GM23338 (cell line): ENCODE data around the gene KDM4B. TPM values are rescaled to one million over a fixed set of nuclear protein-coding genes. Genes with fewer than 3 reads are reported as not detected.

Experiments
- ATAC-seq: fragments of 200-7000 bp; cut with Tn5 transposase; 3 replicates; pipeline ENCODE4 v1.9.1; 2020
- DNase-seq: peaks from one replicate; pipeline ENCODE4 v3.0.0-alpha.2; 2015; ENCODE audit warnings: low spot score
- H2AFZ ChIP-seq: fragments of 200-600 bp; sonication (generic); 2 replicates; pipeline ENCODE4 v1.8.0; 2016; ENCODE audit warnings: antibody characterized with exemption, mild to moderate bottlenecking, moderate library complexity
- H3F3A ChIP-seq: fragments of 200-600 bp; sonication (generic); replicated peaks from 2 replicates; pipeline ENCODE4 v1.8.0; 2017; ENCODE audit warnings: antibody characterized with exemption, mixed run types, low read depth
- H3K27ac ChIP-seq: fragments of 200-600 bp; sonication (generic); 2 replicates; pipeline ENCODE4 v1.6.1; 2016; ENCODE audit warnings: low read depth
- H3K27me3 ChIP-seq: fragments of 200-600 bp; sonication (generic); 2 replicates; pipeline ENCODE4 v1.8.0; 2016; ENCODE audit warnings: mild to moderate bottlenecking, mixed run types, moderate library complexity; ENCODE audit not compliant: insufficient read depth
- H3K36me3 ChIP-seq: fragments of 200-600 bp; sonication (generic); 2 replicates; pipeline ENCODE4 v1.8.0; 2016; ENCODE audit warnings: mild to moderate bottlenecking; ENCODE audit not compliant: insufficient read depth
- H3K4me1 ChIP-seq: fragments of 200-600 bp; sonication (generic); 2 replicates; pipeline ENCODE4 v1.8.0; 2016; ENCODE audit warnings: mild to moderate bottlenecking, moderate library complexity; ENCODE audit not compliant: insufficient read depth
- H3K4me2 ChIP-seq: fragments of 200-600 bp; sonication (generic); 2 replicates; pipeline ENCODE4 v1.7.1; 2017; ENCODE audit warnings: mixed run types
- H3K4me3 ChIP-seq: fragments of 200-600 bp; sonication (generic); 2 replicates; pipeline ENCODE4 v1.6.1; 2016; ENCODE audit warnings: mixed run types
- H3K79me2 ChIP-seq: fragments of 200-600 bp; sonication (generic); replicated peaks from 2 replicates; pipeline ENCODE4 v1.8.0; 2017; ENCODE audit warnings: mild to moderate bottlenecking; ENCODE audit not compliant: insufficient read depth
- H3K9me2 ChIP-seq: fragments of 200-600 bp; sonication (generic); 2 replicates; pipeline ENCODE4 v1.8.0; 2017; ENCODE audit not compliant: insufficient read depth
- H4K20me1 ChIP-seq: fragments of 200-600 bp; sonication (generic); replicated peaks from 2 replicates; pipeline ENCODE4 v1.8.0; 2017; ENCODE audit warnings: mild to moderate bottlenecking; ENCODE audit not compliant: insufficient read depth
- H3K27ac Mint-ChIP-seq: 2 replicates; pipeline ENCODE4 v1.8.0; 2020; ENCODE audit warnings: inconsistent platforms, mild to moderate bottlenecking, moderate library complexity, mixed read lengths
- H3K27me3 Mint-ChIP-seq: 3 replicates; pipeline ENCODE4 v1.8.0; 2022; ENCODE audit warnings: low read depth, mild to moderate bottlenecking, moderate library complexity, mixed read lengths, inconsistent platforms; ENCODE audit not compliant: insufficient read depth, poor library complexity
- H3K36me3 Mint-ChIP-seq: 3 replicates; pipeline ENCODE4 v1.8.0; 2021; ENCODE audit warnings: low read depth, mild to moderate bottlenecking, inconsistent platforms, moderate library complexity, mixed read lengths
- H3K4me1 Mint-ChIP-seq: 3 replicates; pipeline ENCODE4 v1.8.0; 2020; ENCODE audit warnings: mild to moderate bottlenecking, inconsistent platforms, mixed read lengths
- H3K4me3 Mint-ChIP-seq: 3 replicates; pipeline ENCODE4 v1.8.0; 2021; ENCODE audit warnings: moderate library complexity, mild to moderate bottlenecking, inconsistent platforms, mixed read lengths
- H3K9me3 Mint-ChIP-seq: 3 replicates; pipeline ENCODE4 v1.8.0; 2020; ENCODE audit warnings: moderate library complexity, mild to moderate bottlenecking, inconsistent platforms, mixed read lengths
- CREB1 ChIP-seq: fragments of 250-450 bp; sonication (Bioruptor Pico); IDR thresholded peaks from 2 replicates; pipeline ENCODE4 v1.5.0; 2020; ENCODE audit warnings: low read depth, mild to moderate bottlenecking, moderate library complexity
- CTCF ChIP-seq, 2 experiments: fragments of 200-600 bp in 1 of 2; sonication (generic) in 1 of 2; conservative IDR thresholded peaks; 2 replicates each; pipeline versions ENCODE4 v1.5.1 to v1.6.1; 2016 to 2017; ENCODE audit warnings: antibody characterized with exemption in 2 of 2, low read depth in 2 of 2, mild to moderate bottlenecking in 2 of 2, moderate library complexity in 1 of 2
- ETS1 ChIP-seq: IDR thresholded peaks from 2 replicates; pipeline ENCODE4 v1.6.1; 2016; ENCODE audit warnings: antibody characterized with exemption
- EZH2 ChIP-seq: fragments of 200-600 bp; sonication (generic); IDR thresholded peaks from one replicate; pipeline ENCODE4 v1.8.0; 2017; ENCODE audit warnings: antibody characterized with exemption, mild to moderate bottlenecking, low read depth; ENCODE audit not compliant: unreplicated experiment
- EZH2phosphoT487 ChIP-seq: fragments of 200-600 bp; sonication (generic); IDR thresholded peaks from one replicate; pipeline ENCODE4 v1.8.1; 2018; ENCODE audit warnings: antibody characterized with exemption; ENCODE audit not compliant: unreplicated experiment
- JUNB ChIP-seq: IDR thresholded peaks from one replicate; pipeline ENCODE4 v1.6.1; 2016; ENCODE audit warnings: antibody characterized with exemption; ENCODE audit not compliant: unreplicated experiment
- NANOG ChIP-seq: IDR thresholded peaks from 2 replicates; pipeline ENCODE4 v1.6.1; 2016; ENCODE audit warnings: antibody characterized with exemption, borderline replicate concordance
- POLR2AphosphoS5 ChIP-seq: IDR thresholded peaks from 2 replicates; pipeline ENCODE4 v1.6.1; 2016; ENCODE audit warnings: antibody characterized with exemption, low read depth
- REST ChIP-seq: IDR thresholded peaks from one replicate; pipeline ENCODE4 v1.6.1; 2018; ENCODE audit warnings: antibody characterized with exemption; ENCODE audit not compliant: unreplicated experiment
- STAT1 ChIP-seq: IDR thresholded peaks from one replicate; pipeline ENCODE4 v1.6.1; 2016; ENCODE audit warnings: antibody characterized with exemption; ENCODE audit not compliant: unreplicated experiment
- ZNF114 ChIP-seq: fragments of 250-450 bp; sonication (Bioruptor Pico); IDR thresholded peaks from 2 replicates; pipeline ENCODE4 v1.5.0; 2020; ENCODE audit warnings: mild to moderate bottlenecking, moderate library complexity
- ZNF331 ChIP-seq: fragments of 250-450 bp; sonication (Bioruptor Pico); IDR thresholded peaks from 2 replicates; pipeline ENCODE4 v1.5.0; 2020; ENCODE audit warnings: low read depth, mild to moderate bottlenecking, moderate library complexity
- ZNF462 ChIP-seq: fragments of 250-450 bp; sonication (Bioruptor Pico); IDR thresholded peaks from 2 replicates; pipeline ENCODE4 v1.5.0; 2020; ENCODE audit warnings: mild to moderate bottlenecking, moderate library complexity
- polyA plus RNA-seq: library from polyadenylated mRNA; unstranded; fragments of >200 nt; fragmentation: Nextera tagmentation; extraction: Ambion mirVana; gene quantifications from 2 replicates; pipeline ENCODE4 v1.2.1, GENCODE V29; 2016
- total RNA-seq: library from RNA; depleted of rRNA; stranded (reverse); fragments of >200 nt; shearing (Covaris generic); gene quantifications from 2 replicates; pipeline ENCODE4 v1.2.3, GENCODE V29; 2014

The KDM4B gene
- total and polyA plus RNA-seq, 2 experiments from 2014 or later = 9.1 to 27.6 TPM

DNA sequence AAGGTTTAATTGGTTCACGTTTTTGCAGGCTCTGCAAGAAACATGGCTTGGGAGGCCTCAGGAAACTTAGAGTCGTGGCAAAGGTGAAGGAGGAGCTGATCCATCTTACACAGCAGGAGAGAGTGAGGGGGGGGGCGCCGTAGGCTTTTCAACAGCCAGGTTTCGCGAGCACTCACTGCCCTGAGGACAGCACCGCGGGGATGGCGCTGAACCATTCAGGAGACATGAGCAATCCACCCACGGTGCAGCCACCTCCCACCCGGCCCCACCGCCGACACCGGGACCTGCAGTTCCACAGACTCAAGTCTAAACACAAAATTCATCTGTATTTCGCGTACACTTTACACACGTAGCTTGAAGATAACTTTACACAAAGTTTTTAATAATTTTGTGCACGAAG, 73.6 kb downstream of the KDM4B start:
- no peak overlapping the region for H3K27ac Mint-ChIP-seq
- H3K9me3 Mint-ChIP-seq = no peaks in the 10 kb centered on the region
- H3K79me2 ChIP-seq = no peaks in the 10 kb centered on the region
- no peaks in the 10 kb centered on the region for H3K4me1 ChIP-seq
- no peak overlapping the region for H3K4me2 ChIP-seq
- DNase-seq (no peak), ATAC-seq (no peak)
- peaks cover 9% of the 10 kb centered on the region for H4K20me1 ChIP-seq
- H3K4me3 ChIP-seq = no peak overlapping the region
- H3F3A ChIP-seq = no peaks in the 10 kb centered on the region
- H3K9me2 ChIP-seq = no peaks in the 10 kb centered on the region
- H3K27me3 ChIP-seq = no peaks in the 10 kb centered on the region
- peaks cover 6% of the 10 kb centered on the region for H3K27me3 Mint-ChIP-seq
- H3K36me3 Mint-ChIP-seq = peaks cover 14% of the 10 kb centered on the region; the same call in 1 of the 3 replicates
- no peak overlapping the region for H2AFZ ChIP-seq
- no peaks in the 10 kb centered on the region for H3K36me3 ChIP-seq
- H3K4me1 Mint-ChIP-seq = peaks cover 3% of the 10 kb centered on the region; the same call in 1 of the 3 replicates
- 0 out of 2 replicates have a peak overlapping the region, but pooled peaks have one; percentile 55 for H3K27ac ChIP-seq
- TF ChIP-seq POLR2AphosphoS5 (no peak), ETS1 (no peak), ZNF331 (CRISPR knock-in tag) (no peak), STAT1 (no peak), JUNB (no peak), ZNF462 (CRISPR knock-in tag) (no peak), EZH2phosphoT487 (no peak), CREB1 (CRISPR knock-in tag) (no peak), ZNF114 (no peak), CTCF (conservative IDR thresholded peaks at IDR 0.05; ENCODE audit: low read depth in 2 of 2) (no peak), REST (no peak), NANOG (no peak), EZH2 (no peak)
- no peak overlapping the region for H3K4me3 Mint-ChIP-seq
